Right cardiac atrium (tissue), 5 donors: ENCODE measurements around the gene AGT. TPM values are rescaled to one million over a fixed set of nuclear protein-coding genes. Genes with fewer than 3 reads are reported as not detected.

Experiments used
- ATAC-seq, 2 donors: fragments of 200-7000 bp; cut with Tn5 transposase; one replicate each; pipeline versions ENCODE4 v1.8.0 to v1.9.1; 2020; ENCODE audit warnings: moderate library complexity in 2 of 2, mild to moderate bottlenecking in 1 of 2
- DNase-seq, 3 donors: peaks; one replicate each; pipeline ENCODE4 v3.0.0-alpha.2; 2020
- H3K27ac ChIP-seq: one replicate; pipeline ENCODE4 v1.5.1; 2013; ENCODE audit warnings: mild to moderate bottlenecking, low read length, control low read depth, moderate library complexity
- H3K27me3 ChIP-seq: one replicate; pipeline ENCODE4 v1.6.1; 2013; ENCODE audit not compliant: control insufficient read depth, insufficient read depth
- H3K4me1 ChIP-seq: one replicate; pipeline ENCODE4 v1.6.1; 2013; ENCODE audit warnings: low read length; ENCODE audit not compliant: control insufficient read depth, insufficient read depth
- H3K4me3 ChIP-seq: one replicate; pipeline ENCODE4 v1.5.1; 2013; ENCODE audit warnings: low read length, control low read depth
- H3K9me3 ChIP-seq: one replicate; pipeline ENCODE4 v1.6.1; 2013; ENCODE audit warnings: low read length; ENCODE audit not compliant: control insufficient read depth
- WGBS: extraction: QIAGEN DNeasy Blood & Tissue Kit; methylation state at CpG from one replicate; pipeline ENCODE4 v1.1.7; 2013; 5-methylcytosine and 5-hydroxymethylcytosine counted together
- intact Hi-C, 4 donors: fragments of 100-400 bp; cut with DNase I; formaldehyde crosslinking; loops; one replicate each; pipeline versions ENCODE4 v1.11.0 to v1.14.0; 2022 to 2023
- polyA plus RNA-seq: library from polyadenylated mRNA; stranded (reverse); fragments of 200-250 nt; gene quantifications from one replicate; pipeline ENCODE4 v1.2.3, GENCODE V29; 2013
- total RNA-seq, 4 donors: library from RNA; stranded (reverse); fragmentation: NEBNext Ultra II Directional; extraction: Animal tissue kit (Norgen Biotek cat#: 25700); gene quantifications; one replicate each; pipeline ENCODE4 v1.2.1, GENCODE V29; 2021
- donor health status: healthy with polysubstance abuse.
- donor health status: DM: no; HTN: yes; CAD: no.
- donor health status: DM: no; HTN: no; CAD: no.
- donor health status: DM: no; HTN: yes; CAD: no; lungs with severe emphysema.
- donor health status: DM: yes; HTN: yes; CAD: no.

AGT gene
- total and polyA plus RNA-seq, 5 donors, result 114 to 168 (median 125) TPM

- Histone ChIP-seq H3K27ac (no peak overlapping the region), H3K27me3 (no peaks in the 10 kb centered on the region), H3K9me3 (no peaks in the 10 kb centered on the region), H3K4me1 (no peaks in the 10 kb centered on the region), H3K4me3 (no peak overlapping the region)
- intact Hi-C loops, result no loop called here
- ATAC-seq, result no peak
- DNase-seq, result no peak
- WGBS, result 70% methylated on average over 5 of the region's 5 CpGs
These were observed 39.3 kb upstream of the AGT start for GRCh38 chr1:230753191-230753585.

- Histone ChIP-seq H3K27ac (no peak overlapping the region), H3K27me3 (no peaks in the 10 kb centered on the region), H3K4me3 (no peak overlapping the region), H3K9me3 (no peaks in the 10 kb centered on the region), H3K4me1 (no peaks in the 10 kb centered on the region)
- intact Hi-C loops, result no loop called here
- peak in 2 of 3 donors; percentile 67 to 83 for DNase-seq
- WGBS, result 67% methylated on average over 6 of the region's 6 CpGs
- peak; percentile 16 to 20 for ATAC-seq
These were observed 38.5 kb upstream of the AGT start for GRCh38 chr1:230752407-230752806.

GRCh38 chr1:230750986-230751625 lies 37.2 kb upstream of the AGT start:
- DNase-seq (no peak), ATAC-seq (no peak)
- Histone ChIP-seq H3K4me1 (no peaks in the 10 kb centered on the region), H3K9me3 (no peaks in the 10 kb centered on the region), H3K27me3 (no peaks in the 10 kb centered on the region), H3K4me3 (no peak overlapping the region), H3K27ac (no peak overlapping the region)
- intact Hi-C loops, result no loop called here
- WGBS, result 74% methylated on average over 6 of the region's 6 CpGs

GRCh38 chr1:230750576-230750975 lies 36.7 kb upstream of the AGT start:
- WGBS, result 76% methylated on average over 5 of the region's 5 CpGs
- Histone ChIP-seq H3K27me3 (no peaks in the 10 kb centered on the region), H3K4me1 (no peaks in the 10 kb centered on the region), H3K4me3 (no peak overlapping the region), H3K9me3 (no peaks in the 10 kb centered on the region), H3K27ac (no peak overlapping the region)
- intact Hi-C loops, result no loop called here
- DNase-seq, result no peak
- no peak for ATAC-seq

DNA sequence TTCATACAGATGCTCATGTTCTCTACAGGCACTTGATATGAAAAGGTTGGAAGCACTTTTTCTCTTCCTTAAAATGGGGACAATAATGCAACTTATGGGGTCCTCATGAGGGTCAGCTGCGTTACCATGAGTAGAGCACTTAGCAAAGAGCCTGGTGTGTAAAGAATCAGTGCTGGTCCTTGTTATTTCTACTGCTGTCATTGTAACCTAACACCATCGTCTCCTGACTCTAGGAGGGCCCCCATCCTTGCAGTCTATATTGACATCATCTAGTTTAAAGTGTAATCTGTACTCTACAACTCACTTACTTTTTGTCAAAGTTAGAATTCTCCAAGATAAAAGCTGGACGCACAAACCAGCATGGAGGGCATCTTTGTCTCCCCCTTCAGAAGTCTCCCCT lies 35.7 kb upstream of the AGT start:
- ATAC-seq (no peak), DNase-seq (no peak)
- Histone ChIP-seq H3K27me3 (no peaks in the 10 kb centered on the region), H3K9me3 (no peaks in the 10 kb centered on the region), H3K4me3 (no peak overlapping the region), H3K4me1 (no peaks in the 10 kb centered on the region), H3K27ac (no peak overlapping the region)
- intact Hi-C loops, result no loop called here
- 74% methylated on average over 3 of the region's 3 CpGs for WGBS

DNA sequence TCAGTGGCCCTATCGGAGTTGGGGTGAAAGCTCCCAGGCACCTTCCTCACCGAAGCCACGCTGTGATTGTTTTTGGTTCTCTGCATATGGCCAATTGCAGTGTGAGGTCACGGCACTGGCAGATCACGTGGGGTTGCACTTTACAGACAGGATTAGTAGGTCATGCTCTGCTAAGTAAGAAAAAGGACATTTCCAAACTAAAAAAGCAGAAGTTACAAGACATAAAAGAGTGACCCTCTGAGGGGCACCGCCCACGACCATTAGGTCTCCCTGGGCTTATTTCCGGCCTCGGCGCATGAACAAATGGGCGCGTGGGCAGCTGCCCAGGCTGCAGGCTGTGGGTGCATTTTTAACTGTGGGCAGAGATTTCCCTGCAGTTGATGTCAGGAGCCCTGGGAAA lies 35.2 kb upstream of the AGT start:
- no peaks in the 10 kb centered on the region for H3K9me3 ChIP-seq
- intact Hi-C loops, result no loop called here
- H3K4me3 ChIP-seq, result no peak overlapping the region
- WGBS, result 82% methylated on average over 12 of the region's 12 CpGs
- H3K27me3 ChIP-seq, result no peaks in the 10 kb centered on the region
- H3K4me1 ChIP-seq, result no peaks in the 10 kb centered on the region
- ATAC-seq (no peak), DNase-seq (no peak)
- no peak overlapping the region for H3K27ac ChIP-seq

GRCh38 chr1:230747890-230748800 lies 34.2 kb upstream of the AGT start:
- Histone ChIP-seq H3K27ac (no peak overlapping the region), H3K4me1 (no peaks in the 10 kb centered on the region), H3K4me3 (no peak overlapping the region), H3K9me3 (no peaks in the 10 kb centered on the region), H3K27me3 (no peaks in the 10 kb centered on the region)
- intact Hi-C loops, result no loop called here
- ATAC-seq, result peak; percentile 54 to 69
- WGBS, result 66% methylated on average over 16 of the region's 16 CpGs
- peak in 1 of 3 donors; percentile 68 for DNase-seq

GRCh38 chr1:230747127-230747730 lies 33.3 kb upstream of the AGT start, which contains the start of gene CAPN9:
TSS of gene CAPN9 (plus strand) at chr1:230747388. CDS start at chr1:230747497, 109 bp downstream.
- 73% methylated on average over 14 of the region's 14 CpGs for WGBS
- DNase-seq (no peak), ATAC-seq (peak in 1 of 2 donors; percentile 11)
- H3K9me3 ChIP-seq, result no peaks in the 10 kb centered on the region
- H3K27me3 ChIP-seq, result no peaks in the 10 kb centered on the region
- no peaks in the 10 kb centered on the region for H3K4me1 ChIP-seq
- H3K27ac ChIP-seq, result no peak within 1 kb of the TSS
- H3K4me3 ChIP-seq, result no peak within 1 kb of the TSS
- intact Hi-C loops, result no loop called here

DNA sequence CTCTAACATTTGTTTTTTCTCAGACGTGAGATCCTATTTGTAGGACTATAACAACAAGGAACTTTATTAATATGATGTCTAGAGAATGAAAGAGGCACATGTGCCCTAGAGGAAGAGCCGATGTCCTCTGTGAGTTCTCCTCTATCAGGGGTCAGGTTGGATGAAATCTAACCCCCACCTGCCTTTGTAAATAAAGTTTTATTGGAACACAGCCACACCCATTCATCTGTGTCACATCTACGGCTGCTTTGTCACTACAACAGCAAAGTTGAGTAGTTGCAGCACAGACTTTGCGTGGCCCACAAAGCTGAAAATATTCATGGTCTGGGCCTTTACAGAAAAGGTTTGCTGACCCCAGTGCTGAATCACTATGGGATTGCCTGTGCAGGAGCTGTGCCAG lies 32.7 kb upstream of the AGT start:
- Histone ChIP-seq H3K27ac (no peak overlapping the region), H3K27me3 (no peaks in the 10 kb centered on the region), H3K4me1 (no peaks in the 10 kb centered on the region), H3K4me3 (no peak overlapping the region), H3K9me3 (no peaks in the 10 kb centered on the region)
- intact Hi-C loops, result no loop called here
- no peak for DNase-seq
- WGBS, result 95% methylated on average over 4 of the region's 4 CpGs
- ATAC-seq, result no peak

DNA sequence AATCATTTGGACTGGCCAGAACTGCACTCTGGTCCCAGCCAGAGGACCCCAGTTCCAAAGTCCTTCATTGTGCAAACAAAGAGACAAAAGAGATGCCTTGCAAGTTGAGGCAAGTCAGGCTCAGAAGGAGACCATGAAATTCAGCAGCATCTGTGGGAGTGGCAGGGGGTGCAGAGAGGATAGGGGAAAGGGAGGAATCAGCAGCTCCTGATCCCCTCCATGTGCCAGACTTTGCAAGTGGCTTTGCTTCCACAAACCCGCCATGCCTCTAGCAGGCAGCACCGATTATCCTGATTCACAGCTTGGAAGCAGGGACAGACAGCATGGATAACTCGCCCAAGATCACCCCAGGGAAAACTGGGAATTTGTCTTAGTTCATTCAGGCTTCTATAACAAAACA lies 31.1 kb upstream of the AGT start:
- intact Hi-C loops, result no loop called here
- Histone ChIP-seq H3K27ac (no peak overlapping the region), H3K27me3 (no peaks in the 10 kb centered on the region), H3K4me3 (no peak overlapping the region), H3K4me1 (no peaks in the 10 kb centered on the region), H3K9me3 (no peaks in the 10 kb centered on the region)
- 68% methylated on average over 3 of the region's 3 CpGs for WGBS
- no peak for DNase-seq
- no peak for ATAC-seq

GRCh38 chr1:230744382-230744781 lies 30.5 kb upstream of the AGT start:
- no peaks in the 10 kb centered on the region for H3K9me3 ChIP-seq
- H3K4me3 ChIP-seq, result no peak overlapping the region
- ATAC-seq (no peak), DNase-seq (no peak)
- no peak overlapping the region for H3K27ac ChIP-seq
- intact Hi-C loops, result no loop called here
- no peaks in the 10 kb centered on the region for H3K27me3 ChIP-seq
- 72% methylated on average over 5 of the region's 5 CpGs for WGBS
- H3K4me1 ChIP-seq, result no peaks in the 10 kb centered on the region
